HepG2 (cell line): ENCODE data around the gene PRMT7. TPM values are rescaled to one million over a fixed set of nuclear protein-coding genes. Genes with fewer than 3 reads are reported as not detected.

ENCODE experiments used
- ATAC-seq: fragments of 200-7000 bp; cut with Tn5 transposase; 3 replicates; pipeline ENCODE4 v1.9.1; 2020; ENCODE audit warnings: mild to moderate bottlenecking, moderate library complexity
- BruUV-seq: library from RNA; stranded (reverse); fragments of 400-500 nt; replicated peaks from 2 replicates; lab custom pipeline; 2021; lab: Mats Ljungman, UMichigan
- CTCF ChIA-PET: fragments of 300-600 bp; formaldehyde crosslinking; extraction: SDS; loops from one replicate; lab custom pipeline; 2021; ENCODE audit warnings: low total read pairs, inconsistent platforms, low intra/inter-chr PET ratio; lab: Yijun Ruan, JAX
- POLR2A ChIA-PET: fragments of 350-600 bp; sonication (Branson Sonifier 250); formaldehyde crosslinking; loops from one replicate; lab custom pipeline; 2020; ENCODE audit warnings: antibody characterized with exemption, inconsistent platforms; lab: Yijun Ruan, JAX
- DNase-seq: peaks from one replicate; pipeline ENCODE4 v3.0.0-alpha.2; 2015; ENCODE audit warnings: low spot score
- FAIRE-seq: peaks from 3 replicates; lab custom pipeline; 2011; peaks lifted over from hg19 to GRCh38; lab: Jason Lieb, UNC
- H2AFZ ChIP-seq: one replicate; pipeline ENCODE4 v1.6.1; 2011; ENCODE audit warnings: low read length, inconsistent platforms
- H3K27ac ChIP-seq: fragments of 300-600 bp; 3 replicates; pipeline ENCODE4 v1.8.0; 2011; ENCODE audit warnings: mixed run types, mild to moderate bottlenecking, mixed read lengths, low read length, inconsistent platforms; ENCODE audit not compliant: insufficient read depth; ENCODE audit errors: extremely low read length
- H3K27me3 ChIP-seq, 2 experiments: fragments of 200-600 bp in 1 of 2; 2 replicates in 1 of 2; 3 replicates in 1 of 2; pipeline versions ENCODE4 v1.6.0 to v1.8.0; 2011; ENCODE audit warnings: low read length in 2 of 2, mild to moderate bottlenecking in 2 of 2, moderate library complexity in 2 of 2, inconsistent platforms in 1 of 2; ENCODE audit not compliant: insufficient read depth in 2 of 2, control insufficient read depth in 1 of 2
- H3K36me3 ChIP-seq, 2 experiments: fragments of 200-600 bp in 1 of 2; replicated peaks in 1 of 2; 2 replicates in 1 of 2; 3 replicates in 1 of 2; pipeline versions ENCODE4 v1.5.1 to v1.8.0; 2011; ENCODE audit warnings: low read length in 2 of 2, inconsistent platforms in 1 of 2; ENCODE audit not compliant: insufficient read depth in 2 of 2, control insufficient read depth in 1 of 2
- H3K4me1 ChIP-seq: 2 replicates; pipeline ENCODE4 v1.5.1; 2012; ENCODE audit warnings: low read length, inconsistent platforms; ENCODE audit not compliant: insufficient read depth
- H3K4me2 ChIP-seq: 2 replicates; pipeline ENCODE4 v1.6.0; 2011; ENCODE audit warnings: low read depth, low read length, inconsistent platforms
- H3K4me3 ChIP-seq, 3 experiments: fragments of 200-600 bp in 1 of 3; sonication (generic), shearing (Covaris generic) in 1 of 3; replicated peaks in 1 of 3; 2 replicates each; pipeline ENCODE4 v1.5.1; 2011 to 2016; ENCODE audit warnings: low read length in 3 of 3, inconsistent platforms in 2 of 3, low read depth in 2 of 3, mild to moderate bottlenecking in 2 of 3, control low read depth in 1 of 3, mixed read lengths in 1 of 3; ENCODE audit not compliant: insufficient read depth in 1 of 3
- H3K79me2 ChIP-seq: one replicate; pipeline ENCODE4 v1.6.1; 2011; ENCODE audit warnings: low read length, inconsistent platforms; ENCODE audit not compliant: insufficient read depth
- H3K9ac ChIP-seq: 2 replicates; pipeline ENCODE4 v1.6.0; 2011; ENCODE audit warnings: mild to moderate bottlenecking, low read depth, low read length, inconsistent platforms; ENCODE audit not compliant: insufficient read depth
- H3K9me3 ChIP-seq: 2 replicates; pipeline ENCODE4 v1.5.1; 2012; ENCODE audit warnings: mild to moderate bottlenecking, low read length
- H4K20me1 ChIP-seq: 2 replicates; pipeline ENCODE4 v1.6.0; 2011; ENCODE audit warnings: inconsistent platforms, mild to moderate bottlenecking, low read length, moderate library complexity; ENCODE audit not compliant: insufficient read depth
- GTF2F1 ChIP-seq: fragments of 150-350 bp; IDR thresholded peaks from 2 replicates; pipeline ENCODE4 v1.6.1; 2014; ENCODE audit warnings: low read length
- SALL1 ChIP-seq: sonication (generic); formaldehyde crosslinking; IDR thresholded peaks from 2 replicates; pipeline ENCODE4 v1.8.0; 2022; ENCODE audit warnings: mild to moderate bottlenecking, missing genetic modification reagents
- SMAD9 ChIP-seq: sonication (generic); formaldehyde crosslinking; IDR thresholded peaks from 2 replicates; pipeline ENCODE4 v1.5.1; 2020; ENCODE audit warnings: mild to moderate bottlenecking, missing genetic modification reagents
- TCF7L2 ChIP-seq: IDR thresholded peaks from 2 replicates; pipeline ENCODE4 v1.6.1; 2011; ENCODE audit warnings: mild to moderate bottlenecking, low read depth, low read length, moderate library complexity
- ZFX ChIP-seq: sonication (generic); formaldehyde crosslinking; IDR thresholded peaks from 2 replicates; pipeline ENCODE4 v1.4.0; 2020; ENCODE audit warnings: mild to moderate bottlenecking, low read depth, missing genetic modification reagents, moderate library complexity
- ZNF17 ChIP-seq: sonication (generic); formaldehyde crosslinking; IDR thresholded peaks from 2 replicates; pipeline ENCODE4 v1.5.0; 2020; ENCODE audit warnings: mild to moderate bottlenecking, missing genetic modification reagents
- WGBS: methylation state at CpG from one replicate; pipeline ENCODE4 v1.1.6; 2017; ENCODE audit warnings: low lambda C conversion rate; 5-methylcytosine and 5-hydroxymethylcytosine counted together
- in situ Hi-C: cut with HindIII; loops from 2 replicates; pipeline ENCODE4 v1.10.0; 2017; ENCODE audit warnings: low pct_unique_long_range_greater_than_20kb; ENCODE audit not compliant: extremely low pct_ligation_motif_present
- intact Hi-C: fragments of 100-400 bp; cut with micrococcal nuclease; formaldehyde crosslinking; loops from one replicate; pipeline ENCODE4 v1.10.0; 2022; ENCODE audit not compliant: unreplicated experiment
- polyA plus RNA-seq, 8 experiments: library from polyadenylated mRNA; depleted of rRNA in 3 of 8; stranded (reverse) in 7 of 8; unstranded in 1 of 8; fragments of >200 nt; fragmentation: Illumina TruSeq in 4 of 8; extraction: Trizol in 4 of 8; gene quantifications; 2 replicates each; pipeline versions ENCODE4 v1.2.1 to v1.2.3, GENCODE V29; 2011 to 2016; ENCODE audit warnings: low read depth in 4 of 8, missing spikeins in 1 of 8, mixed read lengths in 1 of 8; ENCODE audit not compliant: insufficient read depth in 1 of 8
- total RNA-seq, 5 experiments: library from RNA; depleted of rRNA; stranded (reverse); fragments of >200 nt; fragmentation: Illumina TruSeq; extraction: Trizol; gene quantifications; 2 replicates each; pipeline ENCODE4 v1.2.3, GENCODE V29; 2016; ENCODE audit warnings: low read depth in 1 of 5
- TF ChIP-seq, protein P1 (sequence below): sonication (generic); formaldehyde crosslinking; IDR thresholded peaks from 2 replicates; pipeline ENCODE4 v1.4.0; 2020; ENCODE audit warnings: missing genetic modification reagents, borderline replicate concordance
- TF ChIP-seq, protein P2 (sequence below): sonication (generic); formaldehyde crosslinking; IDR thresholded peaks from 2 replicates; pipeline ENCODE4 v1.5.0; 2020; ENCODE audit warnings: mild to moderate bottlenecking, missing genetic modification reagents, moderate library complexity
- TF ChIP-seq, protein P3 (sequence below): sonication (generic); formaldehyde crosslinking; IDR thresholded peaks from 2 replicates; pipeline ENCODE4 v1.5.1; 2020; ENCODE audit warnings: mild to moderate bottlenecking, missing genetic modification reagents

The PRMT7 gene
- total and polyA plus RNA-seq, 2 of the 13 experiments (the other 11 are each of a cell fraction or from before 2014, with no cell fraction given), result 47.5 to 55.0 TPM

DNA sequence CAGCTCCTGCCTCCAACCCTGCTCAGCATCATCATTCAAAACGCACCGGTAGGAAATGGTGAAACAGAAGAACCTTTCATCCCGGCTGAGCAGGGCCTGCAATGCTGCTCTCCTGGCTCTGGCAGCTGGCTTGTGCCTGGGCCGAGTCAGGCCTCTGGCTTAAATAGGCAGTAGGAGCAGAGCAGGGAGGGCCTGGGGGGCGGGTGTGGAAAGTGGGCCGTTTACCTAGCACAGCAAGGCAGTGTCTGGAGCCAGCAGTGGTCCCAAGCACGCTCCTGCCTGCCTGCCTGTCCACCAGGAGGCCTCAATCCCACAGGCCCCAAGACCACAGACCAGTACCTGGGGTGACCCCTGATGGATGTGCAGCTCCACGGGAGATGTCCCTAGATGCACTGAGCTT is 78.2 kb downstream of the PRMT7 start:
- no peak for DNase-seq
- Histone ChIP-seq H3K9ac (no peak overlapping the region), H4K20me1 (no peaks in the 10 kb centered on the region), H3K79me2 (no peaks in the 10 kb centered on the region), H3K36me3 (no peaks in the 10 kb centered on the region), H3K4me2 (no peak overlapping the region), H3K4me1 (peaks cover 22% of the 10 kb centered on the region; the same call in 1 of the 2 replicates), H3K4me3 (no peak overlapping the region), H2AFZ (no peak overlapping the region), H3K27me3 (peaks cover 0 to 22% of the 10 kb centered on the region in 2 experiments; a peak in 3 of 5 replicates), H3K9me3 (no peaks in the 10 kb centered on the region), H3K27ac (no peak overlapping the region)
- 3% methylated on average over 5 of the region's 8 CpGs for WGBS
- BruUV-seq, result no TSS peak
- CTCF ChIA-PET, result no interaction called here
- POLR2A ChIA-PET, result no interaction called here
- peak; percentile 29; the same call in 1 of the 2 replicates for TF ChIP-seq ZFX (CRISPR knock-in tag)
- no peak for TF ChIP-seq TCF7L2
- TF ChIP-seq SMAD9 (CRISPR knock-in tag), result no peak
- TF ChIP-seq ZNF17 (CRISPR knock-in tag), result no peak
- TF ChIP-seq GTF2F1, result no peak
- TF ChIP-seq, protein P1, sequence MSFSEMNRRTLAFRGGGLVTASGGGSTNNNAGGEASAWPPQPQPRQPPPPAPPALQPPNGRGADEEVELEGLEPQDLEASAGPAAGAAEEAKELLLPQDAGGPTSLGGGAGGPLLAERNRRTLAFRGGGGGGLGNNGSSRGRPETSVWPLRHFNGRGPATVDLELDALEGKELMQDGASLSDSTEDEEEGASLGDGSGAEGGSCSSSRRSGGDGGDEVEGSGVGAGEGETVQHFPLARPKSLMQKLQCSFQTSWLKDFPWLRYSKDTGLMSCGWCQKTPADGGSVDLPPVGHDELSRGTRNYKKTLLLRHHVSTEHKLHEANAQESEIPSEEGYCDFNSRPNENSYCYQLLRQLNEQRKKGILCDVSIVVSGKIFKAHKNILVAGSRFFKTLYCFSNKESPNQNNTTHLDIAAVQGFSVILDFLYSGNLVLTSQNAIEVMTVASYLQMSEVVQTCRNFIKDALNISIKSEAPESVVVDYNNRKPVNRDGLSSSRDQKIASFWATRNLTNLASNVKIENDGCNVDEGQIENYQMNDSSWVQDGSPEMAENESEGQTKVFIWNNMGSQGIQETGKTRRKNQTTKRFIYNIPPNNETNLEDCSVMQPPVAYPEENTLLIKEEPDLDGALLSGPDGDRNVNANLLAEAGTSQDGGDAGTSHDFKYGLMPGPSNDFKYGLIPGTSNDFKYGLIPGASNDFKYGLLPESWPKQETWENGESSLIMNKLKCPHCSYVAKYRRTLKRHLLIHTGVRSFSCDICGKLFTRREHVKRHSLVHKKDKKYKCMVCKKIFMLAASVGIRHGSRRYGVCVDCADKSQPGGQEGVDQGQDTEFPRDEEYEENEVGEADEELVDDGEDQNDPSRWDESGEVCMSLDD, result no peak
- TF ChIP-seq, protein P2, sequence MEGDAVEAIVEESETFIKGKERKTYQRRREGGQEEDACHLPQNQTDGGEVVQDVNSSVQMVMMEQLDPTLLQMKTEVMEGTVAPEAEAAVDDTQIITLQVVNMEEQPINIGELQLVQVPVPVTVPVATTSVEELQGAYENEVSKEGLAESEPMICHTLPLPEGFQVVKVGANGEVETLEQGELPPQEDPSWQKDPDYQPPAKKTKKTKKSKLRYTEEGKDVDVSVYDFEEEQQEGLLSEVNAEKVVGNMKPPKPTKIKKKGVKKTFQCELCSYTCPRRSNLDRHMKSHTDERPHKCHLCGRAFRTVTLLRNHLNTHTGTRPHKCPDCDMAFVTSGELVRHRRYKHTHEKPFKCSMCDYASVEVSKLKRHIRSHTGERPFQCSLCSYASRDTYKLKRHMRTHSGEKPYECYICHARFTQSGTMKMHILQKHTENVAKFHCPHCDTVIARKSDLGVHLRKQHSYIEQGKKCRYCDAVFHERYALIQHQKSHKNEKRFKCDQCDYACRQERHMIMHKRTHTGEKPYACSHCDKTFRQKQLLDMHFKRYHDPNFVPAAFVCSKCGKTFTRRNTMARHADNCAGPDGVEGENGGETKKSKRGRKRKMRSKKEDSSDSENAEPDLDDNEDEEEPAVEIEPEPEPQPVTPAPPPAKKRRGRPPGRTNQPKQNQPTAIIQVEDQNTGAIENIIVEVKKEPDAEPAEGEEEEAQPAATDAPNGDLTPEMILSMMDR (CRISPR knock-in tag), result peak; percentile 43; the same call in 1 of the 2 replicates
- TF ChIP-seq, protein P3, sequence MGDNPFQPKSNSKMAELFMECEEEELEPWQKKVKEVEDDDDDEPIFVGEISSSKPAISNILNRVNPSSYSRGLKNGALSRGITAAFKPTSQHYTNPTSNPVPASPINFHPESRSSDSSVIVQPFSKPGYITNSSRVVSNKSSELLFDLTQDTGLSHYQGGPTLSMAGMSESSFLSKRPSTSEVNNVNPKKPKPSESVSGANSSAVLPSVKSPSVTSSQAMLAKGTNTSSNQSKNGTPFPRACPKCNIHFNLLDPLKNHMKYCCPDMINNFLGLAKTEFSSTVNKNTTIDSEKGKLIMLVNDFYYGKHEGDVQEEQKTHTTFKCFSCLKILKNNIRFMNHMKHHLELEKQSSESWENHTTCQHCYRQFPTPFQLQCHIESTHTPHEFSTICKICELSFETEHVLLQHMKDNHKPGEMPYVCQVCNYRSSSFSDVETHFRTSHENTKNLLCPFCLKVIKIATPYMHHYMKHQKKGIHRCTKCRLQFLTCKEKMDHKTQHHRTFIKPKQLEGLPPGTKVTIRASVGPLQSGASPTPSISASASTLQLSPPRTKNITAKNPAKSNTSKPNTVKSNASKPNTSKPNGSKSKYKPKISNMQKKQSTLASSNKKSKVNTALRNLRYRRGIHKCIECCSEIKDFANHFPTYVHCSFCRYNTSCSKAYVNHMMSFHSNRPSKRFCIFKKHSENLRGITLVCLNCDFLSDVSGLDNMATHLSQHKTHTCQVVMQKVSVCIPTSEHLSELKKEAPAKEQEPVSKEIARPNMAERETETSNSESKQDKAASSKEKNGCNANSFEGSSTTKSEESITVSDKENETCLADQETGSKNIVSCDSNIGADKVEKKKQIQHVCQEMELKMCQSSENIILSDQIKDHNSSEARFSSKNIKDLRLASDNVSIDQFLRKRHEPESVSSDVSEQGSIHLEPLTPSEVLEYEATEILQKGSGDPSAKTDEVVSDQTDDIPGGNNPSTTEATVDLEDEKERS (CRISPR knock-in tag), result no peak
- no peak for TF ChIP-seq SALL1 (CRISPR knock-in tag)
- in situ Hi-C loops (no loop called here), intact Hi-C loops (loop anchor here (10.0 kb wide), 1 partner anchor 56 kb away; the partner anchor contains the start of gene SMPD3)
- peak; percentile 78 for ATAC-seq
- FAIRE-seq, result no peak
